Measurements from ENCODE around the gene NTRK1.

NTRK1 gene

GRCh38 chr1:156839426-156840109 is 21.1 kb upstream of the NTRK1 start:
- no peak for DNase-seq

DNA sequence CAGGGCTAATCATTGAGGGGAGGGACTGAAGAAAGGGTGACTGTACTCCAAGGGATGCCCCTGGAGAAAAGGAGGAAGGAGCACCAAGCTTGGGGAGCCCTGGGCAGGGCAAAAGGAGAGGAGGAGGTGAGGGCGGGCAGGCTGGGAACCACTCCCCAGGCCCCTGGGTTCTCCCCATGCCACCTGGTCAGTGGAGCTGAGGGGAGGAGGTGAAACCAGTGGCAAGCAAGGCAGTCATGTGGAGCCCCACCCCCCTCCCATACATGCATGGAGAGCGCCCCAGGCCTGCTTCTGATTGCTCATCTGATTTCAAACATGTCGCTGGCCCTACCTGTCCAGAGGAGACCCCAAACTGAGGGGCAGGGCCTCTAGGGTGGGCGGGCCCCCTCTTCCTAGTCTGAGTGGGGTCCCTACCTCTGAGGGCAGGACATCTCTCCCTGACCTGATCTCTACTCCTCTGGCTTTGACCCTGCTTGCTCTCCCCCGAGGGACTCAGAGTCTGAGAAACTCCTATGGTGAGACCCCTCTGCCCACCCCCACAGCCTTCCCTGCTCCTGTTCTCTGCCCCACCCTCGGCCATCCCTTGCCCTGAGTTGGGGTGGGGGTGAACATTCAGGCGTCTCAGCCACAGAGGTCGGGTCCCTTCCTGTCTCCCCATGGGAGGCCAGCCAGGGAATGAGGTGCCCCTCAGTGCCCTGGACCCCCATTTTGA is 20.3 kb upstream of the NTRK1 start:
- no peak for DNase-seq

DNA sequence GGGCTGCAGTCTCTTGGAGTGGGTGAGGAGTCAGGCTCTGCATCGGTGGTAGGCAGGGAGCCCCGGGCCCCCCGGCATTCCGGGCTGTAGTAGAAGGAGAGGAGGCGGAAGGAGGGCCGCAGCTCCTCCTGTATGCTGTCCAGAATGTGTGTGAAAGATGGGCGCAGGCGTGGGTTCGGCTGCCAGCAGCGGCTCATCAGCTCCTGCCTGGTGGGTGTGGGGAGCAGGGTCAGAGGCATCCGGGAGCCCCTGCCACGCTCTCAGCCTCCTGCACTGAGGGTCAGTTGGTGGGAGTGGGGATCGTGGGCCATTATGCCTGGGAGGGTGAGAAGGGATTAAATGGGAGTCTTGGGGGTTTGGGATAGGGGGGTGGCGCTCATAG is 19.8 kb upstream of the NTRK1 start:
- no peak for DNase-seq

- DNase-seq: no peak
Observed at GRCh38 chr1:156841295-156841855, 19.3 kb upstream of the NTRK1 start.

DNA sequence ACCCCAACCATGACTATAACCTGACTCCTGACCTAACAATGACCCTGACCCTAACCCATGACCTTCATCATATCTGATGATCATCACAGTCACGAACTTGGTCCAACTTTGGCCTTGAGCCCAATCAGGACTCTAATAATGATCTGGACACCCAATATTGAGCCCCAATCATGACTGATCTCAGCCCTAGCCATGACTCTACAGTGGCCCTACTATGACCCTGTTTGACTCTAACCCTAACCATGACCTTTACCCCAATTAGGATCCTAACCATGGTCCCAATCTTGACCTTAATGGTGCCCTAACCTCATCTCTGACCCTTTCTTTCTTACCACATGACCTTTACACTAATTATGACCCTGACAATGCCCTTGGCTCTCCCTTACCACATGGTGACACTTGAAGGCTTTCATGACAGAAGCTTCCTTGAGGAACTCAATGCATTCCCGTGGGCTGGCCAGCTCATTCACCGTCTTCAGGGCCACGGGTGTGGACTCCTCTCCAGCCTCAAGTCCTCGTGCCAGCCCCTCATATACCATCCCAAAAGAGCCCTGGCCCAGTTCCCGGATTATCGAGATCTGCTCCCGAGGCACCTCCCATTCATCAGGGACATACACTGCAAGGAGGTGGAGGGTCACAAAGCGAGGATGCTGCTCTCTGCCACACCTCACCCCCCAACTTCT is 17.9 kb upstream of the NTRK1 start:
- DNase-seq: no peak

DNA sequence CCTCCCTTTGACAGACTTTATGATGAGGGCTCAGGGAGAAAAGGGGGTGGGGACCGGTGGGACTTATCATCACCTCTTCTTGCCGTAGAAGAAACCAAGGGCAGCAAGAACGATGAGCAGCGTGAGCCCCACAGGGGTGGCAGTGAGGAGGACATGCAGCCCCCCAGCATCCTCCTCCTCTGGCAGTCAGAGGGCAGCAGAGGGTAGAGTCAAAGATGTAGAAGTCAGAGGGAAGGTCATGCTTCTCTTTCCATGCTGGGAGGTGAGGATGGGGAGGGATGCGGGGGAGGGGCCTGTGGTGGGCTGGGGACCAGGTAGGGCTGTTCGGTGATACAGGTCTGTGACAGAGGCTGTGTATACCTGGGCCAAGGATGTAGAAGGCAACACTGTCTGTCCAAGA is 16.6 kb upstream of the NTRK1 start:
- DNase-seq: no peak

GRCh38 chr1:156844638-156845037 is 16.0 kb upstream of the NTRK1 start:
- DNase-seq: no peak

GRCh38 chr1:156845055-156845952 is 15.4 kb upstream of the NTRK1 start:
- DNase-seq: no peak

DNA sequence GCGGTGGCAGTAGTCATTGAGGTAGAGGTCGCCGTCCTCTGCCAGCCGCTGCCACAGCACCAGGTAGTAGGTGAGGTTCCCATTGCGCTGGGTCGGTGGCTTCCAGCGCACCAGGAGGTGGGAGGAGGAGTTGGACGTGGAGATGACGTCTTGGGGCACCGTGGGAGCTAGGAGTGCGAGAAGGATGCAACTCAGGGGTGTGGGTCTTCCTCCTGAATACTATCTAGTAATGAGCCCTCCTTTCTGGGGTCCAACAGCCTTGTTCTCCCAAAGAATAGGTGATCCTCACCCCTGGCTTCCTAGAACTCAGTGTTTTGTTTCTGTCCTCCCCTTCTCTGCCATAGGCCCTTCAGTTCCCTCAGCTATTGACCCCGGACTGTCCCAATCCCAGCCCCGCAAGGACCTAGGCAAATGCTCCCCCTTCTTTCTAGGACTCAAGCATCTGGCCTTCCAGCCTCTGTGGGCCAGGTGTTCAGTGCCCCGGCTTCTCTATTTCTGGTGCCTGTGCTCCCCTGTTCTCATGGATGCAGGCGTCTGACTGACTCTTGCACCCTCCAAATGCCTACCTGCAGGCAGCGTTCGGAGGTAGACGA is 14.6 kb upstream of the NTRK1 start:
- DNase-seq: no peak

DNA sequence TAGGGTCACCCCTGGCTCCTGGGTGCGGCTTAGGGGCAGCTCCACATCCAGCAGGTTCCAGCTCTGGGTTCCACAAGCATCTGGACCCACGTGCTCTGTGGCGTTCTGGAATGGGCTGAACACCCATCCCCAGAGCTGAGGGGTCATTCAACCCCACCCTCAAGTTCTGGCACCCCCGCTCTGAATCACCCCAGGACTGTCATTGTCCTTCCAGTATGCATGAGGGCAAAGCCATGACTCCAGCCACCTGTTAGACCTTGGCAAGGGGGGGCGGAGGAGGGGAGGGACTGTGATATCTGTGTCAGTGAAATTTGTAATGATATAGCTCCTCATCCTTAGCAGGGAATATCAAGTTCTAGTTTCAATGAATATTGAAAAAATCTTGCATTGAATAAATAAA is 14.0 kb upstream of the NTRK1 start:
- no peak for DNase-seq

GRCh38 chr1:156847591-156848460 is 12.8 kb upstream of the NTRK1 start:
- DNase-seq: no peak

DNA sequence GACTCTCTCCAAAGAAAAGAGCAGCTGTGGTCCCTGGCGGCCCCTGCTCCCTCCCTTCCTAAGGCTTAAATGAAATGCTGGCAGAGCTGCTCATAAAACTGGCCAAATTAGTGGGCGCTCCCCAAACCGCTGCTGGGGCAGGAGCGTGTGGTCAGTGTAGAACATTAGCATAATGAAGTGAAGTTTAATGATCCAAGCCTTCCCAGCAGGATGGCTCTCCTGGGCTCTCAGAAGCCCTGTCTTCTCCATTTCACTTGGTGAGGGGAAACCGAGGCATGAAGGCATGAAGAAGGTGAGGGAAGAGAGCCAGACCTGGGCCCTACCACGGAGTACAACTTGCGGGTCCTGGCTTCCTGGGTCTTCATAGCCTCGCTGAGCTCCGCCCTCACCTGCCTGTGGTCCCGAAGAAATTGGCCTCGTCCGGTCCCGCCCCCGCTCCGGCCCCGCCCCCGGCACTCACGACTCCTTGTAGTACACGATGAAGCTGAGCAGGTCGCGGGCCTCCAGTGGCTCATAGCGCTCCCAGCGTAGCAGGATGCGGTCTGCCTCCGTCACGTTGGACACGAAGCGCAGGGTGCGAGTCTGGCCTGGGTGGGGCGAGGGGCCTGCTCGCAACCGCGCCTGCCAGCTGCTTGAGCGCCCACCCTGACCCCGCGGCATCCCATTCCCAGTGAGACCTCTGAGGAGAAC is 12.1 kb upstream of the NTRK1 start:
- DNase-seq: no peak

DNA sequence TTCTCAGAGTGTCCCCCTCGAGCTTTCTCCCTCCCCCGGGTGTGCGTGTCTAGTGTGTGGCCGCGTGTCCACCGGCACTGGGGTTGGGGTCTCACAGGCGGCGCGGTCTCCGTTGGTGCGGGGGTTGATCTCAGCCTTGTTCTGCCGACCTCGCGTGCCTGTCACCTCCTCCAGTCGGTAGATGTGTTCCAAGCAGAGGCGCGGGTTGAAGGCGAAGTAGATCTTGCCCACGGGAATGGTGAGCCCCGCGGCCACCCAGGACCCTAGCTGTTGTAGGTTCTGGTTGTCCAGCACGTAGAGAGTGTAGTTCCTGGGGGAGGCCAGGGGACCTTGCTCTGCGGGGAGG is 11.5 kb upstream of the NTRK1 start:
- no peak for DNase-seq

- DNase-seq: no peak
Observed at GRCh38 chr1:156851779-156852417, 8.8 kb upstream of the NTRK1 start.

- DNase-seq: no peak
Observed at GRCh38 chr1:156852418-156852874, 8.2 kb upstream of the NTRK1 start.

DNA sequence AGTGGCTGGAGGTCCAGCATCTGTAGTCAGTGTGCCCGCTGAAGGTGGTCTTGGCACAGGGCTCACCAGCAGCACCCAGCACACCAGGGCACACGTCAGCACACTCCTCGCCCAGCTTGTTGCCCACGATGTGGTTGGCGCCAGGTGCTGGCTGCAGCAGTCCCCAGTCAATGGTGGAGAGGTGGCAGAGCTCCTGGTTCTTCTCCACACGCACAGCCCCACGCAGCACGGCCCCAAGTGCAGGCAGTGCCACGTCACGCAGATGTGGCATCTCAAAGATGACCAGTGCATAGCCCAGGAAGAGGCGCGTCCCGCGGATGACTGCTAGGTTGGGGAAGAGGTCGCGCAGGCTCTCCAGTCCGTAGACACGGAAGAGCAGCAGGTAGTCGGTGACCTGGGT is 6.9 kb upstream of the NTRK1 start:
- no peak for DNase-seq

DNA sequence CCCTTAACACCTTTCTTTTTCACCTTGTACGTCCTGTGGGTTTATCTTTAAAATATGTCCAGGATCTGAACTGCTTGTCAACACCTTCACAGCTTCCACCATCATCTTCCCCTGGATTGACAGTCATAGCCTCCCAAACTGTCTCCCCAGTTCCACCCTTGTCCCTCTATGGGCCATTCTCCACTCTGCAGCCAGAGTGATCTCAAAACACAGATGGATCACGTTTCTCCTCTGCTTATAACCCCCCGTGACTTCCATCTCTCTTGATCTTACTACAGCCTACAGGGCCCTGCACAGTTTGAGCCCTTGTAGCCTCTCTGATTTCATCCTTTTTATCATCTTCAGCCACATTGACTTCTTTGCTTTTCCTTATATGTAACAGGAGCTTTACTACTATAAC is 6.0 kb upstream of the NTRK1 start:
- no peak for DNase-seq

DNA sequence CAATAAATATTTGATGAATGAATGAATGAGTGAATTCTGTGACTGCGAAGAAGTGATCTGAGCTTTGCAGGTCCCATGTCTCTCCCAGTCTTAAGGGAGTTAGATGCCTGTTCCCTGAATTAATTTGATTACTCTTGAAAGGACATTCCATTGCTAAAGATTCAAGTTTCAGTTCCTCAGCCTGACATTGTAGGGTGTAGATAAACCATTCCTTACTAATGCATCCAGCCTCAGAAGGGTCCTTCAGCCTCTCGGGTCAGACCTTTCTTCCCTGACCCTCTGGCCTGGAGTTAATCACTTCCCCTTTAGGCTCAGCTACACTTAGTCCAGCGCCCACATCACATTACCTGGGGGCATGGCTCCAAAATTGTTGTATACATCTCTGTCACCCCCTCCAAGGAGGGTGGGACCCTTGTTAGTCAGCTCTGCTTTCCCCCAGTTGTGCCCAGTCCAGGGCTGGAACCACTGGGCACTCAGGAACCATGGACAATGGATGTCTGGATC is 4.3 kb upstream of the NTRK1 start:
- DNase-seq: no peak

GRCh38 chr1:156857532-156857931 is 3.1 kb upstream of the NTRK1 start:
- no peak for DNase-seq

- no peak for DNase-seq
Observed at GRCh38 chr1:156858555-156858956, 2.1 kb upstream of the NTRK1 start.

All from SW 1271 (cell line).